Stimulated activated CD4-positive, alpha-beta T cell treated with anti-CD3 and anti-CD28 coated beads, Interleukin-1b, Interleukin-23, amount 100 ng/mL, for 1 hour (primary cell): ENCODE data around the gene MOCS3.

Experiments
- DNase-seq, 2 donors: peaks; one replicate each; pipeline ENCODE4 v3.0.0-alpha.2; 2020; ENCODE audit warnings: low read depth in 2 of 2

Gene MOCS3

DNA sequence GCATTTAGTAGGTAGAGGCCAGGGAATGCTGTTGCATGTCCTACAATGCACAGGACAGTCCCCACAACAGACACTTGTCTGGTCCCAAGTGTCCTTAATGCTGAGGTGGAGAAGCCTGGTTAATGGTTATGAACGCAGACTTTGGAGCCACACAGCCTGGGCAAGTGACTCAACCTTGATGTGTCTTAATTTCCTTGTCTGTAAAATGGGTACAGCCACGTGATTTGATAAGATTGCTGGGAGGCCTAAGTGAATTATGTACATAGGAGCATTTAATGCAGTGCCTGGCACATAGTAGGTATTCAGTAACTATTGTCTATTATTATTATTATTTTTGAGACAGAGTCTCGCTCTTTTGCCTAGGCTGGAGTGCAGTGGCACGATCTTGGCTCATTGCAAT is 52.9 kb downstream of the MOCS3 start:
- DNase-seq, result no peak

DNA sequence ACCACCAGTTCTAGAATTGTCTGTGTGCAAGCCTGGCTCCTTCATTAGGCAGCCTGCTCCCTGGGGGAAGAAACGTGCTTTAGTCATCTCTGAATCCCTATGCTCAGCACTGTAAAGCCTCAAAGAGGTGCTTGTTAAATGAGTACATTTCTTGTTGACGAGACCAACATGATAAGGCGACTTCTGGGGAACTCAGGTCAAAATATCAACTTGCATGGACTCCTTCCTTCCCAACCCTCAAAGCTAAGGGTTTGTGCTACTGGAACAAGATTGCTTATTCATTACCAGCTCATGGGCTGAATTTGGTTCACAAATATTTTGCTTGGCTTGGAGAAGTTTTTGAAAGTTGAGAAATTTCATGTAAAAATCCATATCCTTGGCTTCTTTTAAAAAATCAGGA is 53.7 kb downstream of the MOCS3 start:
- no peak for DNase-seq
